Measurements from ENCODE around the gene ABHD16B.
A peak's percentile ranks its signal among the peaks of the same experiment; 100 is the strongest.

Gene ABHD16B

DNA sequence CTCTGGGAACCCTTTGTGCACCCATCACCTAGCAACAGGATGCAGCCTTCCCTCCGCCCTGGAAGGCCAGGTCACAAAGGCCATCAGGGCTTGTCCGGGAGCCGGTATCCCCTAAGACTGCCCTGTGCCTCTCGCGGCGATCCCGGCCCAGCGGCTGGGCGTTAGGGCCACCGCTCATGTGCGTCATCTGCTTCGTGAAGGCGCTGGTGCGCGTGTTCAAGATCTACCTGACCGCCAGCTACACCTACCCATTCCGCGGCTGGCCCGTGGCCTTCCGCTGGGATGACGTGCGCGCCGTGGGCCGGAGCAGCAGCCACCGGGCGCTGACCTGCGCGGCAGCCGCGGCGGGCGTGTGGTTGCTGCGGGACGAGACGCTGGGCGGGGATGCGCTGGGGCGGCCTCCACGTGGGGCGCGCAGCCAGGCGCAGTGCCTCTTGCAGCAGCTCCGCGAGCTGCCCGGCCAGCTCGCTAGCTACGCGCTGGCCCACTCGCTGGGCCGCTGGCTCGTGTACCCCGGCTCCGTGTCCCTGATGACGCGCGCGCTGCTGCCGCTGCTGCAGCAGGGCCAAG is at the start of gene ABHD16B:
ABHD16B (plus strand) TSS at position 134 of the 570 bp plus-strand sequence; CDS start at position 177, 43 bp downstream.
- DNase-seq = no peak

DNA sequence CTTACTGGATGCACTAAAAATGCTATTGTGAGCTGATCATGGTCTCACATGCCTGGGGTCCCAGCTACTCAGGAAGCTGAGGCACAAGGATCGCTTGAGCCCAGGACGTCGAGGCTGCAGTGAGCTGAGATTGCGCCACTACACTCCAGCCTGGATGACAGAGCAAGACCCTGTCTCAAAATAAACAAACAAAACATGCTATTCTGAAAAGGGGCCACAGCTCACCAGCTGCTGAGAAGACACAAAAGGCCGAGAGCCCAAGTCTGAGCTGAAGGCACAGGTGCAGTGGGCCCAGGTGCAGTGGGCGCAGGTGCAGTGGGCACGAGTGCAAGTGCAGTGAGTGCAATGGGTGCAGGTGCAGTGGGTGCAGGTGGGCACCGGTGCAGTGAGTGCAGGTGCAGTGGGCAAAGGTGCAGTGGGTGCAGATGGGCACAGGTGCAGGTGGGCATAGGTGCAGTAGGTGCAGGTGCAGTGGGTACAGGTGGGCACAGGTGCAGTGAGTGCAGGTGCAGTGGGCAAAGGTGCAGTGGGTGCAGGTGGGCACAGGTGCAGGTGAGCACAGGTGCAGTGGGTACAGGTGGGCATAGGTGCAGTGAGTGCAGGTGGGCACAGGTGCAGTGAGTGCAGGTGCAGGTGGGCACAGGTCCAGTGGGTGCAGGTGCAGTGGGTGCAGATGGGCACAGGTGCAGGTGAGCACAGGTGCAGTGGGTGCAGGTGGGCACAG is 46.2 kb upstream of the ABHD16B start:
- DNase-seq = no peak

DNA sequence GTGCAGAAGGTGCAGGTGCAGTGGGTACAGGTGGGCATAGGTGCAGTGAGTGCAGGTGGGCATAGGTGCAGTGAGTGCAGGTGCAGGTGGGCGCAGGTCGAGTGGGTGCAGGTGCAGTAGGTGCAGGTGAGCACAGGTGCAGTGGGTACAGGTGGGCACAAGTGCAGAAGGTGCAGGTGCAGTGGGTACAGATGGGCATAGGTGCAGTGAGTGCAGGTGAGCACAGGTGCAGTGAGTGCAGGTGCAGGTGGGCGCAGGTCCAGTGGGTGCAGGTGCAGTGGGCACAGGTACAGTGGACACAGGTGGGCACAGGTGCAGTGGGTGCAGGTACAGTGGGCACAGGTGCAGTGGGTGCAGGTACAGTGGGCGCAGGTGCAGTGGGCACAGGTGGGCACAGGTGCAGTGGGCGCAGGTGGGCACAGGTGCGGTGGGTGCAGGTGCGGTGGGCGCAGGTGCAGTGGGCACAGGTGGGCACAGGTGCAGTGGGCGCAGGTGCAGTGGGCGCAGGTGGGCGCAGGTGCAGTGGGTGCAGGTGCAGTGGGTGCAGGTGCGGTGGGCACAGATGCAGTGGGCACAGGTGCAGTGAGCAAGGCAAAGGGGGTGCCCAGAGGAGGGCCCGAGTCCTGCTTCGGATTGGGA is 45.6 kb upstream of the ABHD16B start:
- no peak for DNase-seq

DNA sequence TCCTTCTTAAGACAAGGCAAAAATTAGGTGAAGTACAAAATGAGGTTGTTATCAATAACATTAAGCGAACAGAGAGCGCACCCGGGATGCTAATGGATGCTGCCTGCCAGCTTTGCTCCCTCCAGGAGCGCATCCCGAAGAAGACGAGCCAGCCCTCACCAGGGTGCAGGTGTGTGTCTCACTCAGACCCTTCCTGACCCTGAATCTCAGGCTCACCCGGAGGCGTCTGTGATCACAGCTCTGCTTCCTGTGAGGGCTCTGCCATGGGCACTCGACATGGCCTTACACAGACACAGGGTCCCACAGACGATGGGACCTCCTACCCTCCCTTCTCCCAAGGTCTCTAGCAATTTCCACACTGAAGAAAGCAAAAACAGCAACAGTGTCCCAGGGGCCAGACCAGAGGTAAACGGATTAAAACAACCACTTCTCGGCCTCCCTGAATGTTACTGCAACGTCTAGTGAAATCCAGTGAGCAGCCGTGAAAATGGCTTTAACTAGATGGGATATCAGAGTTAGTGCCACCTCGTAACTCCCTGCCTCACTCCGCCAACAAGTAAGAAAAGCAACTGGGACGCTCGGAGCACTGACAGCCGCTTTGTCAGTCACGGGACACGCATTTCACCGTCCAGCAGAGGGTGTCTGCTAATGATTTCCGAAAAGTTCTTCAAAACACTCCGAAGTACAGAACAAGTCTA is 41.9 kb upstream of the ABHD16B start:
- DNase-seq = no peak

DNA sequence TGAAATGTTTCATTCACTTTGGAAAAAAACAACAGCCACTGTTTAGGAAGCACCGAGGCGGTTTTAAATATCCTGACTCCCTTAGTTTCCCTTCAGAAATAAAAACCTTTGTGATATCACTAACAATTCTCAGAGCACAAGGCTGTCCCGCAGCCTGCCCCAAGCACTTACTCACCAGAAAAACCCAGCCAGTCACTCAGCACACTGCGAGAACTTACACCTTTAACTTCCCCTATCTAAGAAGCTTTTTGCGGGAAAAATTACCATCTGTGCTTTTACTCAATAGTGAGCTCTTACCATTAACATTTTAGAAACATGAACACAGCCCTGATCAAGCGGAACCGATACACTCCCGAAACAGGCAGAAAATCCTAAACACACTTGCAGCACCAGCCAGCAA is 39.5 kb upstream of the ABHD16B start:
- DNase-seq = no peak

DNA sequence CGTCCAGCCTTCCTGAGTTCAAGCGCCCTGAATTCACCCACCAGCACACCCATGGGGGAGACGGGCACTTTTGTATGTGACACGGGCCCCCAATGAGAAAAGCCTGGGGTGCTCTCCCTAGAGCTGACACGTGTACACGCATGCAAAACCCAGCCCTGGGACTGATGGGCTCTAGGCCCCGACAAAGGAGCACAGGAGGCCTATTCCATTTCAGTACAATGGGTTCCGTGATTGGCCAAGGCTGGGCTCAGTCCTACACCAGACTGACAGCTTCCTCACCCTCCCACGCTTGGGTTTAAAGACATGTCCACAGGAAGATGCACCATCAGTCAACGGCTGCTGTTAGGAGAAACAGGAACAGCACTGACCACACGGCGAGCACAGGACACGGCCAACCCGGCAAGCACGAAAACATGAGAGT is 39.0 kb upstream of the ABHD16B start:
- DNase-seq = no peak

DNA sequence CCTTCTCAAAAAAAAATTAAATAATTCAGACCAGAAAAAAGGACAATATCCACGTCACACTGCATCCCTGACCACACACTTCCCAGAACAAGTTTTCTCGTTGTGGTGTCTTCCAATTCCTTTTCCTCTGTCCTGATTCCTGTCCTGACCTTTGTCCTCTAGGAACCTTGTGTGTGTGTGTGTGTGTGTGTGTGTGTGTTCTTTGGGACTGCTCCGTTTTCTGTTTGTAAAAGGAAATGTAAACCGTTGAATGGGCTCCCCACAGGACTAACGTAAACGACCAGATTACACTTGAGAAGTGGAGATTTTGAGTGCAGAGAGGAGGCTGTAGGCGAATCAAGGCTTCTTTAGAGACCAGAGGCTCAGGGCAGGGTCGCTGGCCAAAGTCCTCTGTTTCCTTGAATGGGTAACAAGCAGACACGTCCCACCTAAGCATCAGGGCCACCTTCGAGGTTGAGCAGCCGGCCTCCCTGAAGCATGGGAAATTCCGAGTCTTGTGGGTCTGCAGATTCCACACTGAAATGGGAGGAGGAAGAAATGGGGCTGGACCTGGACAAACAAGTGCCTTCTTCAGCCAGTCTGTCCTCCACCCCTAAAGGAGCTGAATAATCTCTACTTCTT is 37.5 kb upstream of the ABHD16B start:
- no peak for DNase-seq

DNA sequence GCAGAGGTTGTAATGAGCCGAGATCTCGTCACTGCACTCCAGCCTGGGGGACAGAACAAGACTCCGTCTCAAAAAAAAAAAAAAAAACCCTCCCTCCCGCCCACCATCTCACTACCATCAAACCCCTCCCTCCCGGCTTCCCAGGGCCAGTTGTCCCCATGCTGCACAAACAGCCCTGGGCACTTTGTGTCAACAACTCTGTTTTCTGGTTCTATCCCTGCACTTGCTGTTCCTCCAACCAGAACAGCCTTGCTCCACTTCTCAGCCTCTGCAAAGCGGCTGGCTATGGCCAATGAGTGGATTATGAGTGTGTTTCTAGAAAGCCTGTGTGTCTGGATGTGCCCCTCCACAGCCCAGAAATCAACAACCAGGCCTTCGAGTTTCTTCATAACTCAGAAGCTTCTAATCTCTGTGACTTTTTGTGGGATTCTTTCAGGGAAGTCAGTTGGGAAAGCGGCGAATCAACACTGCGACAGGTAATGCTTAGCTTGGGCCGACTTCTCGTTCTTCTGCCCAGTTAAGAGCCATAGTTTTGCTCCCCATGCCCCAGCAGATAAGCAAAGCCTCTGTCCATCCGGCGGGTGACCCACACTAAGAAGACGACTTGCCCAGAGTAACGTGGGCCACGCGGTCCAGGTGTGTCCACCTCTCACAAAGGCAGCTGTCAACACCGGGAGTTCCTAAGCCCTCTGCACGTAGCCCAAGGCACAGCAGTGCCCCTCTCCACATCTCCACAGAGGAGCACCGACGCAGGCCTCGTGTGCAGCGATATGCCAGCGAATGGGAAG is 35.8 kb upstream of the ABHD16B start:
- DNase-seq = no peak

DNA sequence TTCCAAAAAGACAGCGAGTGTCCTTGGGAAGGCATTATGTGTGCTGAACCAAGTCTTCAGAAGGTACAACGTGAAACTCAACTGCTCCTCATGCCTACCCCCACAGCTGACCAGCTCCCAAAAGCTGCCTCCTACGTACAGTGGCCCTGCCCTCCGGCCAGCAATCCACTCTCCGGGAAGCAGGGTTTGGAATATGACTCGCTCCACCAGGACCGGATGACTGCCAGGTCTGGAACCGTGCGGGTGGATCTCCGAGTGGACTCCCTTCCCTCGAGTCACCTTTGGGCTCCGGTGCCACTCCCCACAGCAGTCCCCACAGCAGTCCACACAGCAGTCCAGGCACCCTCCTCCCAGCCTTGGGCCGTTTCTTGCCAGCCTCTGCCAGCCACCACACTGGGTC is 34.5 kb upstream of the ABHD16B start:
- DNase-seq = no peak

DNA sequence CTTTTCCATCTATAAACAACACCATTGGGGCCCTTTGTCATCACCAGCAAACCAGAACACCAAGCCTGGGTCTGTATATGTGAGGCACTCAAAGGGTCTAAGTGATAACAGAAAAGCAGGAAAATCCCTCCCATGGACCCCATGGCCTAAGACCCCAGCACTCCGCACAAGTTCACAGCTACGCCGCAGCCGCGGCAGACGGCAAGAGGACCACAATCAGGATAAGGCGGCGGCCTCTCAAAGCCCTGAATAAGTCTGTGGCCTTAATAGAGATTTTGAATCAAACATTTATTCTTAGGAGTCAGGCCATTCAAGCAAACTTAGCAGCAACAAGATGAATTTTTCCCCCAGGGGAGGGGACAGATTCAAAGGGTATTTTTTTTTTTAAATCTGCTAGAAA is 33.2 kb upstream of the ABHD16B start:
- no peak for DNase-seq

DNA sequence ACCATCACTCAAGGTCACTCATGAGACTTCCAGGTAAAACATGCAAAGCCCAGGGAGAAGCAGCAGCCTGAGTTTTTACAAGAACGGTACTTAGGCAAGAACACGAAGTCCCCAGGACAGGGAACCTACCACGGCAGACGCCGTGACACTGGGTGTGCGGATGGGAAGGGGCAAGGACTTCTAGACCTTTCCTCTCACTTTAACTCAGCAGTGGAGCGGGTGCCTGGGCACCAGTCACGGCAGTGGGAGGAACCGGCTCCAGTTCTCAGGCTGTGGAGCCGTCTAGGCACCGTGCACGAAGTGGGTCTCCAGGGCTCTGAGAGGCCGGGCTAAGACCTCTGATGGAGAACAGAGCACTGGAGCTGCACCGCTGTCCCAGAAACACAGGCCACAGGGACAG is 32.8 kb upstream of the ABHD16B start:
- no peak for DNase-seq

DNA sequence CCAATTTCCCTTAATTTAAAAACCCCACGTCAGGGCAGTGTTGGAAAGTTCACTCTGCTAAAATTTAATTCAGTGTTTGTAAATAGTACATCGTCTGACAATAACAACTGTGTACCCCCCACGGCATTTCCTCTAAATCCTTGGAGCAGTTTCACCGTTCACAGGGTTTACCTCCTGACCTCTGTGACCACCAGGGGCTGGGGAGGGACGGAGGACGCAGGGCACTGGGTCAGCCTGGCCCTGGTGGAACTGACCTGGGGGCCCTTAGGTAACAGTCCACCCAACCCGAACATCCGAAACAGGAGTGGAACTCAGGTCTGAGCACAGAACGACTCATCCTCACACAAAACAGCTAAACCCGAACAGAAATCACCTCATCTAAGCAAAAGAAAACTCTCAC is 32.3 kb upstream of the ABHD16B start:
- no peak for DNase-seq

DNA sequence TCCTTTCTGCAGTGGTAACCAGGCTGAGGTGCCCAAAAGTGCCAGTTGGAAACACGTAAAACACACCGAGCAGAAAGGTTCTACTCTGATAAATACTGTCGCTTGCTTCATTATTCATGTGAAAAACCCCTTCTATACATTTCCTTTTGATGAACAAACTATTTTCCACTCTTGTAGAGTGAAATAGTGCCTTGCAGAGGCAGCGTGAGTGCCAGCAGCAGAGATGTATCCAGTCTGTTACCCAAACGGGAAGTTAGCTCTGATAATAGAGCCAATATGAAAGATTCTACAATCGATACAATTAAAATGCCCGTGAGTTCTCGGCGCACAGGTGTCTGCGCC is 31.7 kb upstream of the ABHD16B start:
- DNase-seq = no peak

DNA sequence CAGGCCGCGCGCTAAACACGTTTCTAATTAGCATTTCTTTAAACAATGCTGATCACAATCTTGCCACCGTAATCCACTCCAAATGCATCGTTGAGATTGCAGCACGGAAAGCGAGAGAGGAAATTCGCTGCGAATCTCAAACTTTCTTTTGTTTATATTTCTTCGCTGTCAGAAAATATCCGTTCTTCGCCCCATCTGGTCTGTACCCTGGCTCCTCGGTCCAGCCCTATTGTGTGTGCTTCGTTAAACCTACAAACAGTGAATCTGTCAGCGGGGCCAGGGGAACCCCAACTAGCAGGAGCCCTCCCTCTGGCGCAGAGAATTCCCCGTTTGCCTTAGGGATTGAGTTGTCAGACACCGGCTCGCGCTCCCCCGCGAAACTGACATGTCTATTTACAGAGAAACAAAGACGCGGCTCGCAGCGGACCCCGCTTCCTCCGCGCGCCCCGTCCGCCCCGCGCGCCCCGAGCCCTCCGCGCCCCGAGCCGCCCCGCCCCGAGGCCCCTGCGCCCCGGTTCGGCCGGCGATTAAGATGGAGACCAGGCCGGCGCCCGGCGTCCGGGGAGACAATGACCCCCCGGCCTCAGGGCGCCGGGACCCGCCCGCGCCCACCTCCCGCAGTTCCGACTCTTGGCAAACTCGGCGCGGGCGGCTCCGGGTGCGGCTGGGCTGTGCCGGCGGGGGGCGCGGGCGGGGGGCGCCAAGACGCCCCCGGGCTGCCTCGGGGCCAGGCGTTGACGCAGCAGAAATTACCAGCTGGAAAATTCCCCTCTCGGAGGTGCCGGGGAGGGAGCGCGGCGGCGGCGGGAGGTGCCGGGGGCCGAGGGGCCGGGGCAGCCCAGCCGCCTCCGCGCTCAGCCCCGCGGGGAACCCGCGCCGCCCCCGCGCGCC is 31.1 kb upstream of the ABHD16B start:
- DNase-seq = no peak

DNA sequence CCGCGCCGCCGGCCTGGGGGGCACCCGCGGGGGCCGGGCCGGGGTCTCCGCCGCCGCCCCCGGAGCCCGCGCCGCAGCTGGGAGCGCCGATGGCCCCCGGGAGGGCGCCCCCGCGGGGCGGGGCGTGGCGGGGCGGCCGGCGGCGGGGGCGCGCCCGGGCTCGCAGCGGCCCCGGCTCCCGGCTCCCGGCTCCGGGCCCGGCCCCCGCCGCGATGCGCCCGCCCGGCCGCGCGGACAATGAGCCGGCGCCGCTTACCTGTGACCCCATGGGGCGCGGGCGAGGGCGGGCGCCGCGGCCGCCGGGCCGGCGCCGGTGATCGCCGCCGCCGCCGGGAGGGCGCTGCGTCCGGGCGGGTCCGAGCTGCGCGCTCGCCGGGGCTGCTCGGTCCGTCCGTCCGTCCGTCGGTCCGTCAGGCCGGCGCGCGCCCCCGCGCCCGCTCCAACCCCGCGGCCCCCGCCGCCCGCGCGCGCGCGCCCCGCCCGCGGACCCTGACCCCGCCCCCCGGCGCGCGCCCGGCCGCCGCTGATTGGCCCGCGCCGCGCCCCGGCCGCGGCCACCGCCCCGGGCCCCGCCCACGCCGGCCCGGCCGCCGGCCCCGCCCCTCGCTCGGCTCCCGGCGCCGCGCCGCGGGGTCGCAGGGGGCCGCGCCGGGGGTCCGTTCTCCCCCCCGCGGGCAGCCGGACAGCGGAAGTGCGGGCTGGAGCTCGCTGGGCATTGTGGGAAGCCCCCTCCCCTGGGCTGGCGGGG is 30.3 kb upstream of the ABHD16B start, which contains the start of gene ZBTB46:
ZBTB46 (minus strand) TSS at position 424 of the 748 bp plus-strand sequence. CDS start 40,507 bp downstream, outside the sequence.
- DNase-seq = peak; percentile 36

DNA sequence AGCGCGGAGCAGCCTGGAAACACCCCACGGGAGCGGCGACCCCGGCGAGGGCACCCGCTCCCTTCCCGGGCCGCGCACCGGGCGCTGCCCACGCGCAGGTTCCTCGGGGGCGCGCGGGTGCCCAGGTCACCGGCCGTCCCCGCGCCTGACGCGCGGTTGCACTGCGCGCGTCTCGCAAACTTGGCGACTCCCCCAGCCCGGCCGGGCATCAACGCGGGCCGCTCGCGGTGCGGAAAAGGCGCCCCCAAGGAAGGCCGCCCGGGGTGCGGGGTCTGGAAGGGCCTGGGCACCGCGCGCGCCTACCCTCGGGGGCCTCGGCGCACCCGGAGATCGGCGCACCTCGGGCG is 29.7 kb upstream of the ABHD16B start:
- DNase-seq = no peak

DNA sequence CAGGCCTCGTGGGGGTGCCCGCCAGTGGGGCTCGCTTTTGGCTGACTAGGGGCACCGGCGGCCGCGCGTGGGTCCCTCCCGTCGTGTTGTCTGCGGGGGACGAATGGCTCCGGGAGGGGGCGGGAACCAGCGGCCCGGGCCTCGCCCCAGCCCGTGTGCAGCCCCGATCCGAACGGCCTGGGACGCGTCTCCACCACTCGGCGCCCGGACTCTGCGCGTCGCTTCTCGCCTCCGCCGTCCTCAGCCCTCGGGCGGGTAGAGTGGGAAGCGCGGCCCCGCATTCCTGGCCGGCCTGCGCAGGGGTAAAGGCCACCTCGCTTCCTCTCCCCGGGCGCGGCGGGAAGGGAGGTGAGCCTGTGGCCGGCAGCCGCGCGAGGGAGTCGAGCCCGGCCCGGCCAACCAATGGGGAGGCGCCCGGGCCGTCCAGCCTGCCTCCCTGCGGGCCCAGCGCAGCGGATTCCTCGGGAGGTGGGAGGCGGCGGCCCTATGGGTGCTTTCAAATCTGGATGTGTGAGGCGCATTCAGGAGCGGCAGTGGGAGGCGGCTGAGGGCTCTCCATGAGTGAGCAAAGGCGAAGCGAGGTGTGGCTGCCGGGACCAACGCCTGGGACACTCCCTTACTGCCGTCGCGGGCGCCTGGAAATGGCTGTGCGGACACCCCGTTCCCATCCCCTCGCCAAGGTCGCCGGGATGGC is 29.2 kb upstream of the ABHD16B start:
- no peak for DNase-seq

DNA sequence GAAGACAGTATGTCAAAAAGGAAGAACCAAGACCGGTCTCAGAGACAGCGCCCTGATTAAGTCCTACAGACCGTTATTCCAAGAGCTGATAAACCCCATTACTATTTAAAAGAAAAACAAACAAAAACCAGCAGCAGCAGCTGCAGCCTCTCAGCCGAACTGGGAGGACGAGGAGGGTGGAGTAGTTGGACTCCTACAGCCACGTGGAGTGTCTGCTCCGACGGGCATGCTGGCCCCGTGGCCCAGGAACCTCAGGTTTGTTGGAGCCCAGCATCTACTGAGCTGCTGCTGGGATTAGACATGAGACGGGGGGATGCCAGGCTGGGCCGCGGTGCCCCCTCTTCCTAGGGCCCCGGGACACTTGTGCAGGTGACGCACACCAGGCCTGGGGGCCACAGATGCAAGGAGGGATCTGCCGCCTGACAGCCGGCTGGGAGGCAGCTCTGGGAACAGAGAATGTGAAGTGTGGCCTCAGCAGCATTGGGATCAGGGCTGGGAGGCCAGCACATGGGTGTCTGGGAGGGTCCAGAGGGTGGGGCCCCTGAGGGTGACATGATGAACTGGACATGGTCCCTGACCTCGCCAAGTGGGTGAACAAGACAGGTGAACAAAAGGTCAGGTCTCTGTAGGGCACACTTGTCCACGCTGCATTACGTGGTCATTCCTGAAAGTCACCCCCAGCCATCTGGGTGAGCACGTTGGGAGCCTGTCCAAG is 27.4 kb upstream of the ABHD16B start:
- DNase-seq = no peak

DNA sequence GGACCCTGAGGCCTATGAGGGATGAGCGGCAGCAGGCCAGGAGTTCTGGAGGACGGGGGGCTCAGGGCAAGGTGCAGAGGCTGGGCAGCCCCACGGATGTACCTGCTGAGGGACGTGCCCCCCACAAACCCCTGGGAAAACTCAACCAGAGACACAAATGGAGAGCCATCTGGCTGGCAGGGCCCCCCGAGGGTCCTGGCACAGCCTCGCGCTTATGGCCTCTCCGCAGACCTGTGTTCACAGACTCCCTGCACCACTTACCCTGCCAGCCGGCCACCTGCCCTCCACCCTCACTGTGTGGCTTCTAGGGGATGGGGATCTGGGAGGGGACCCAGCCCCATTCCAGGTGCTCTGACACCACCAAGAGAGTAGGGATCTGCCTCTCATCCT is 26.8 kb upstream of the ABHD16B start:
- no peak for DNase-seq
